GM12878 (cell line): ENCODE data around the gene FRYL. TPM values are rescaled to one million over a fixed set of nuclear protein-coding genes. Genes with fewer than 3 reads are reported as not detected.

Experiments used
- ATAC-seq: fragments of 200-7000 bp; cut with Tn5 transposase; 3 replicates; pipeline ENCODE4 v1.9.1; 2020; ENCODE audit warnings: mild to moderate bottlenecking, moderate library complexity
- BruUV-seq: library from RNA; stranded (reverse); fragments of 400-500 nt; replicated peaks from 2 replicates; lab custom pipeline; 2021; lab: Mats Ljungman, UMichigan
- CTCF ChIA-PET: fragments of 300-600 bp; sonication (Branson Sonifier 250); formaldehyde crosslinking; extraction: SDS; loops from one replicate; lab custom pipeline; 2021; ENCODE audit warnings: inconsistent platforms; lab: Yijun Ruan, JAX
- POLR2A ChIA-PET: fragments of 350-600 bp; formaldehyde crosslinking; extraction: SDS; loops from one replicate; lab custom pipeline; 2021; ENCODE audit warnings: inconsistent platforms; lab: Charles Lee
- RAD21 ChIA-PET: fragments of 300-600 bp; sonication (Branson Sonifier 250); formaldehyde crosslinking; loops from one replicate; lab custom pipeline; 2023; ENCODE audit warnings: antibody characterized with exemption; ENCODE audit not compliant: unreplicated experiment; lab: Charles Lee
- SMC1A ChIA-PET: fragments of 300-600 bp; sonication (Branson Sonifier 250); formaldehyde crosslinking; loops from one replicate; lab custom pipeline; 2023; ENCODE audit not compliant: unreplicated experiment, uncharacterized antibody; lab: Charles Lee
- DNase-seq: peaks from one replicate; pipeline ENCODE4 v3.0.0-alpha.2; 2011; ENCODE audit warnings: low read depth, low spot score
- FAIRE-seq: peaks from 3 replicates; lab custom pipeline; 2011; peaks lifted over from hg19 to GRCh38; lab: Jason Lieb, UNC
- H2AFZ ChIP-seq: 2 replicates; pipeline ENCODE4 v1.6.0; 2011; ENCODE audit warnings: low read depth, low read length, control low read depth; ENCODE audit not compliant: control insufficient read depth
- H3K27ac ChIP-seq: 2 replicates; pipeline ENCODE4 v1.5.1; 2011; ENCODE audit warnings: control low read depth; ENCODE audit not compliant: control insufficient read depth, insufficient read depth
- H3K27me3 ChIP-seq, 2 experiments: replicated peaks in 1 of 2; 2 replicates each; pipeline versions ENCODE4 v1.6.0 to v1.6.1; 2011; ENCODE audit warnings: low read length in 1 of 2; ENCODE audit not compliant: control insufficient read depth in 2 of 2, insufficient read depth in 2 of 2
- H3K36me3 ChIP-seq, 2 experiments: 2 replicates each; pipeline ENCODE4 v1.5.1; 2011; ENCODE audit warnings: low read length in 1 of 2; ENCODE audit not compliant: control insufficient read depth in 2 of 2, insufficient read depth in 2 of 2
- H3K4me1 ChIP-seq: 2 replicates; pipeline ENCODE4 v1.6.1; 2011; ENCODE audit warnings: mild to moderate bottlenecking, low read length, moderate library complexity, mixed read lengths; ENCODE audit not compliant: control insufficient read depth, insufficient read depth
- H3K4me2 ChIP-seq: 2 replicates; pipeline ENCODE4 v1.6.0; 2011; ENCODE audit warnings: control low read depth; ENCODE audit not compliant: control insufficient read depth, insufficient read depth
- H3K4me3 ChIP-seq: fragments of 200-600 bp; sonication (generic); 2 replicates; pipeline ENCODE4 v1.5.1; 2016
- H3K79me2 ChIP-seq: 2 replicates; pipeline ENCODE4 v1.6.0; 2011; ENCODE audit warnings: low read length; ENCODE audit not compliant: control insufficient read depth, insufficient read depth
- H3K9ac ChIP-seq: 2 replicates; pipeline ENCODE4 v1.8.0; 2011; ENCODE audit warnings: low read length, control low read depth, mixed read lengths; ENCODE audit not compliant: control insufficient read depth, insufficient read depth
- H3K9me3 ChIP-seq: replicated peaks from 3 replicates; pipeline ENCODE4 v1.5.1; 2011; ENCODE audit warnings: mild to moderate bottlenecking, low read length; ENCODE audit not compliant: control insufficient read depth, insufficient read depth
- H4K20me1 ChIP-seq: 2 replicates; pipeline ENCODE4 v1.6.0; 2011; ENCODE audit not compliant: control insufficient read depth, insufficient read depth
- ATF7 ChIP-seq: fragments of 450-650 bp; IDR thresholded peaks from 2 replicates; pipeline ENCODE4 v1.6.1; 2016; ENCODE audit warnings: low read depth, mild to moderate bottlenecking
- CHD2 ChIP-seq: IDR thresholded peaks from 2 replicates; pipeline ENCODE4 v1.6.1; 2011; ENCODE audit warnings: low read depth, low read length, improper control_type of control experiment, borderline replicate concordance
- EED ChIP-seq: sonication (generic); IDR thresholded peaks from 2 replicates; pipeline ENCODE4 v1.6.1; 2016; ENCODE audit warnings: antibody characterized with exemption, low read depth
- LARP7 ChIP-seq: fragments of 450-650 bp; IDR thresholded peaks from 2 replicates; pipeline ENCODE4 v1.6.1; 2017; ENCODE audit warnings: mild to moderate bottlenecking
- MTA2 ChIP-seq: fragments of 450-650 bp; IDR thresholded peaks from 2 replicates; pipeline ENCODE4 v1.6.1; 2016; ENCODE audit warnings: low read depth, mild to moderate bottlenecking, moderate library complexity
- MYB ChIP-seq: fragments of 150-350 bp; IDR thresholded peaks from 2 replicates; pipeline ENCODE4 v1.6.1; 2014; ENCODE audit warnings: mild to moderate bottlenecking, low read depth, low read length, borderline replicate concordance
- RAD51 ChIP-seq: fragments of 450-650 bp; IDR thresholded peaks from 2 replicates; pipeline ENCODE4 v1.6.1; 2016; ENCODE audit warnings: moderate library complexity, mild to moderate bottlenecking, inconsistent platforms
- USF1 ChIP-seq: IDR thresholded peaks from 2 replicates; pipeline ENCODE4 v1.6.1; 2011; ENCODE audit warnings: borderline replicate concordance, low read depth, mild to moderate bottlenecking, moderate library complexity, mixed read lengths, low read length; ENCODE audit not compliant: insufficient read depth; ENCODE audit errors: extremely low read length
- ZBTB33 ChIP-seq: fragments of 450-650 bp; IDR thresholded peaks from 2 replicates; pipeline ENCODE4 v1.6.1; 2017; ENCODE audit warnings: mild to moderate bottlenecking
- ZBTB4 ChIP-seq: fragments of 450-650 bp; formaldehyde crosslinking; IDR thresholded peaks from 2 replicates; pipeline ENCODE4 v1.4.0; 2022; ENCODE audit warnings: mild to moderate bottlenecking, moderate library complexity
- ZNF592 ChIP-seq: fragments of 450-650 bp; IDR thresholded peaks from 2 replicates; pipeline ENCODE4 v1.6.1; 2017; ENCODE audit warnings: mild to moderate bottlenecking, moderate library complexity
- WGBS: methylation state at CpG from one replicate; pipeline ENCODE4 v1.1.6; 2016; ENCODE audit warnings: low lambda C conversion rate; ENCODE audit not compliant: insufficient replicate concordance, insufficient coverage; ENCODE audit errors: missing lambda C conversion rate; 5-methylcytosine and 5-hydroxymethylcytosine counted together
- in situ Hi-C: fragments of 300-500 bp; cut with MboI; formaldehyde crosslinking; loops from 9 replicates; pipeline ENCODE4 v1.14.3; 2018; ENCODE audit warnings: mixed read lengths
- intact Hi-C: fragments of 100-400 bp; cut with micrococcal nuclease; formaldehyde crosslinking; loops from one replicate; pipeline ENCODE4 v1.14.2; 2022; ENCODE audit not compliant: unreplicated experiment
- polyA plus RNA-seq, 11 experiments: library from polyadenylated mRNA; depleted of rRNA in 4 of 11; unstranded in 6 of 11; stranded (reverse) in 5 of 11; fragments of >200 nt; fragmentation: Nextera tagmentation in 4 of 11; fragmentation: Illumina TruSeq in 1 of 11; extraction: Ambion mirVana in 4 of 11; extraction: Trizol in 1 of 11; gene quantifications; 1 replicate in 1 of 11; 2 replicates in 10 of 11; pipeline versions ENCODE4 v1.2.1 to v1.2.3, GENCODE V29; 2011 to 2016; ENCODE audit warnings: inconsistent platforms in 2 of 11, missing spikeins in 2 of 11, low read depth in 1 of 11
- total RNA-seq, 4 experiments: library from RNA; depleted of rRNA in 3 of 4; stranded (reverse); fragments of >200 nt in 3 of 4; fragmentation: Illumina TruSeq in 1 of 4; extraction: Trizol in 1 of 4; gene quantifications; 2 replicates each; pipeline versions ENCODE4 v1.2.1 to v1.2.3, GENCODE V29; 2013 to 2021

Gene FRYL
- total and polyA plus RNA-seq, 10 of the 15 experiments (the other 5 are each of a cell fraction or from before 2014, with no cell fraction given), result 10.3 to 50.6 (median 28.7) TPM

- no peak for TF ChIP-seq USF1
- no peak for TF ChIP-seq CHD2
Observed at GRCh38 chr4:48660347-48660746, 119.7 kb downstream of the FRYL start (continued).

- CTCF ChIA-PET, result interaction anchor here (0.6 to 1.8 kb wide), 6 partner anchors 9 to 532 kb away, joined by 3 to 5 read pairs (median 4); no protein-coding TSS in a partner anchor
- POLR2A ChIA-PET, result no interaction called here
- H3K4me2 ChIP-seq, result no peak overlapping the region
- no peak for TF ChIP-seq ZBTB33
- TF ChIP-seq MTA2, result no peak
- no peak for TF ChIP-seq ZNF592
- TF ChIP-seq EED, result no peak
- TF ChIP-seq RAD51, result no peak
- TF ChIP-seq LARP7, result no peak
- no peak for TF ChIP-seq ZBTB4 (CRISPR knock-in tag)
- TF ChIP-seq MYB, result no peak
- TF ChIP-seq ATF7, result no peak
Observed at GRCh38 chr4:48654015-48654664, 125.9 kb downstream of the FRYL start.

More at GRCh38 chr4:48654015-48654664, 125.9 kb downstream of the FRYL start:
- H3K36me3 ChIP-seq, result 0 out of 4 replicates have a peak, but pooled peaks cover 0 to 2% of the 10 kb centered on the region in 2 experiments
- H3K9ac ChIP-seq, result no peak overlapping the region
- SMC1A ChIA-PET, result interaction anchor here (0.6 to 1.7 kb wide), 6 partner anchors 9 to 335 kb away, joined by 3 to 5 read pairs (median 4); no protein-coding TSS in a partner anchor
- no peak overlapping the region for H3K4me3 ChIP-seq
- no TSS peak for BruUV-seq
- intact Hi-C loops, result no loop called here
- FAIRE-seq (no peak), DNase-seq (no peak), ATAC-seq (no peak)
- RAD21 ChIA-PET, result interaction anchor here (0.5 to 0.7 kb wide), 2 partner anchors 78 to 125 kb away, joined by 3 to 4 read pairs; no protein-coding TSS in a partner anchor
- no peaks in the 10 kb centered on the region for H3K27me3 ChIP-seq
- no peak overlapping the region for H3K27ac ChIP-seq
- 88% methylated on average over 4 of the region's 4 CpGs for WGBS
- in situ Hi-C loops, result no loop called here
- no peak overlapping the region for H2AFZ ChIP-seq
- no peaks in the 10 kb centered on the region for H3K4me1 ChIP-seq
- H4K20me1 ChIP-seq, result no peaks in the 10 kb centered on the region
- no peaks in the 10 kb centered on the region for H3K9me3 ChIP-seq
- H3K79me2 ChIP-seq, result peaks cover 3% of the 10 kb centered on the region
